ENCODE results near the gene GASK1B.

GASK1B gene

DNA sequence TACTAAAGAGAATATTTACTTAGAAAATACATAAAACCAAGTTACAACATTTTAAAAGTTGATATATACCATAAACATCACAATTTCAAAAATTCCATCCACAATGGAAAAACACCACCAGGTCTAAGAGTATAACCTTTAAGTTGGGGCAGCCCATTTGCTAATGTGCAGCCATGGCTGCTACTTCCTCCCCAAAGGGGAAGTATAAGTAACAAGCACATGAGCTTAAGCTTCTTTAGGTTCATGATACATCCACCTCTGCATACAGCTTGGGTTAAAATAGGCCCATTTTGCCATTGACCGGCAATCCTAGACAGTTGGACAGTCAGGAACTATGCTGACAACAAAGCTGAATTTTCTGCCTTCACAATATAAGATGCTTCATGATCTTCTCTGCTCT, 16.6 kb upstream of the GASK1B start:
- DNase-seq (ENCODE audit: extremely low read depth in 1 of 2, low read depth in 1 of 2): no peak

DNA sequence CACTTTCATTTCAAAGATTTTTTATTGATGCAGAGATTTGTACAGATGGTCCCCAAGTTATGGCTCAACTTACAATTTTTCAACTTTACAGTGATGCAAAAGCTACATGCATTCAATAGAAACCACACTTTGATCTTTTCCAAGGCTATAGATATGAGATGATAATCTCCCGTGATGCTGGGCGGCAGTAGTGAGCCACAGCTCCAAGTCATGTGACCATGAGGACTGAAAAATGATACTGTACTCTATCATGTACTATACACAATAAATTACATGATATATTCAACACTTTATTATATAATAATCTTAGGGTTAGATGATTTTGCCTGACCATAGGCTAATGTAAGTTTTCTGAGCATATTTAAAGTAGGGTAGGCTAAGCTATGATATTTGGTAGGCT, 14.0 kb upstream of the GASK1B start:
- DNase-seq (ENCODE audit: extremely low read depth in 1 of 2, low read depth in 1 of 2): no peak

DNA sequence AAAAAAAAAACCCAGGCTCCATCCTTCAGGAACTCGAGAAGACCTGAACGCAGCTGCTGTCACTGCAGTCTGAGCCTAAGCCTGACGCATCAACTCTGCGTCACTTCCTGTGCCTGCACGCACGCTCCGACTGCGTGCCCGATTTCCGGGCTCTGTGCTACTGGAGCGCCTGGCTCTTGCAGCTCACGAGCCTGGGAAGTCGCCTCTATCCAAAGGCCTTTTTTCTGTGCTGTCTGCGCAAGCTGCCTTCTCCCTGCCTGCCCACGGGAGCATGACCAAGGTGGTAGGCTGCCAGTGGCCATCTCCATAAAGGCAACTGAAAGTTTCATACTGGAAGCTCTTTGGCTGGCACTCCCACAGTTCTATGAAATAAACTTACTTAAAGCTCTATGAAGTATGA, 9.9 kb upstream of the GASK1B start:
- no peak for DNase-seq (ENCODE audit: extremely low read depth in 1 of 2, low read depth in 1 of 2)

DNA sequence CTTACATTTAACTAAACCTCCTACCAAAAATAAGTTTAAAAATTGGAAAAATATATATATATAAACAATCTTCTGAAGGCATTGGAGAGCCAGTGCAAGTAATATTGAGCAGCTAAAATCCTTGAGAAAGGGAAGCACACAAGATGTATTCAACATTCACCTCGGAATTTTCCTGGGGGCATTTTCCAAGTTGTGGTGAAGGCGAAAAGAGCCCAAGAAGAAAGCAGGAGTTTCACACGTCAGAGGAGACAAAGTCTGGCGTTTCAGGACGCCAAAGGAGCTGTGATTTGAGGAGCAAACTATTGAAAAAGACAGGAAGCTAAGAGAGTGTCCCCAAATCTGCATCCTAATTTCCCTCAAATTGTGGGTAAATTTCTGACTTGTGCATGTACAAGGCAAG, 9.1 kb upstream of the GASK1B start:
- DNase-seq (ENCODE audit: extremely low read depth in 1 of 2, low read depth in 1 of 2): no peak

- DNase-seq (ENCODE audit: extremely low read depth in 1 of 2, low read depth in 1 of 2): no peak
Measured at GRCh38 chr4:158179465-158179864, 6.6 kb upstream of the GASK1B start.

DNA sequence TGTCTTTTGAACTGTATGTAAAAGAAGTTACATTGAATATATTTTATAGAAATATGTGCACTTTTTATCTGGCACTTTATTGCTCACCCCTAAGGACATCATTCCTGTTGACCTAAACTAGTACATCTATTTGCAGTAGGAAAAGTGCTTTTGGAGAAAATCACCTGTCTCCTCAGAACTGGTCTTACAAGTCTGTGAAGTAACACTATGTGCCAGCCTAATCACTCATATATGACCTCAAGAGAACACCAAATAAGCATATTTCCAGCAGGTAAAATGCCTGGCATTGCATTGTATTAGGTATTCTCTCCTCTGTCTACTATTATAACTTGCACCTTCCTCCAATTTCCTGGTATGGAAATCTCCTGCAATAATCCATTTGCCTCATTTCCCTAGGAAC, 4.0 kb upstream of the GASK1B start:
- no peak for DNase-seq (ENCODE audit: extremely low read depth in 1 of 2, low read depth in 1 of 2)

- DNase-seq (ENCODE audit: extremely low read depth in 1 of 2, low read depth in 1 of 2): no peak
Measured at GRCh38 chr4:158176108-158176507, 3.3 kb upstream of the GASK1B start.

DNA sequence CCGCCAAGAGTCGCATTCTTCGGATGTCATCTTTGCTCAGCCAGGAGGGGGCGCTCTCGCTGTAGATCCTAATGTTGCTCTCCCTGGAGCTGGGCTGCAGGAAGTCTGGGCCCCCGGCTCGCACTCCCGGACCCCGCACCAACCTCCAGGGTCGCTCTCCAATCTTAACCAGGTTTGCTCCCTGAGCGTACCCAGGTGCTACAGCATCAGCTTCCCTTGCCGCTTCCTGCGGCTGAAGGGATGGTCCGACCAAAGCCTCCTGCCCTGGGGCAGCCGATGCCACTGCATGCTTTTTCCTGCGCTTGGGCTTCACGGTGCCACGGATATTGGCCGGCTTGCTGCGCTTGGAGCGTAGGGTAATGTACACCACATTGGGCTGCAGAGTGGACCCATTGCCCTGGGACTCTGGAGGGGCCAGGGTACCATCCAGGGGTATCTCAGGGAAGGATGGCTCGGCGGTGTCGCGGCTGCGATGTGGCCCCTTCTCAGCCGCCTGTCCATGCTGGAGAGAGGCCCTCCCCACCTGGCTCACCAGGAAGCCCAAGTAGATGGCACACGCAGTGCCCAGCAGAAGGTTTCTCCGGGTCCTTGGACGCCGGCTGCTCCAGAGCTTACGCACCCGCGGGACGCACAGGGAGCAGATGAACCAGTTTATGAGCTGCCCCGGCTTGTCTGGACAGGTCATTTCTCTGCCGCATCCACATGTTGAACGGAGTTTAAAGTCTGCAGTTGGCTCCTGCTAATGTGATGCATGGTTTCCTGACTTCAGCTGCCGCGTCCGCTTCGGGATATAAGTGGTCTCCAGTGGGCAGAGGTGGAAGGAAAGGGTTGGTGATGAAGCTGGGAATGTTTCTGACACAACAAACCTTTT, 1.9 kb downstream of the GASK1B start:
- DNase-seq (ENCODE audit: extremely low read depth in 1 of 2, low read depth in 1 of 2): no peak

DNA sequence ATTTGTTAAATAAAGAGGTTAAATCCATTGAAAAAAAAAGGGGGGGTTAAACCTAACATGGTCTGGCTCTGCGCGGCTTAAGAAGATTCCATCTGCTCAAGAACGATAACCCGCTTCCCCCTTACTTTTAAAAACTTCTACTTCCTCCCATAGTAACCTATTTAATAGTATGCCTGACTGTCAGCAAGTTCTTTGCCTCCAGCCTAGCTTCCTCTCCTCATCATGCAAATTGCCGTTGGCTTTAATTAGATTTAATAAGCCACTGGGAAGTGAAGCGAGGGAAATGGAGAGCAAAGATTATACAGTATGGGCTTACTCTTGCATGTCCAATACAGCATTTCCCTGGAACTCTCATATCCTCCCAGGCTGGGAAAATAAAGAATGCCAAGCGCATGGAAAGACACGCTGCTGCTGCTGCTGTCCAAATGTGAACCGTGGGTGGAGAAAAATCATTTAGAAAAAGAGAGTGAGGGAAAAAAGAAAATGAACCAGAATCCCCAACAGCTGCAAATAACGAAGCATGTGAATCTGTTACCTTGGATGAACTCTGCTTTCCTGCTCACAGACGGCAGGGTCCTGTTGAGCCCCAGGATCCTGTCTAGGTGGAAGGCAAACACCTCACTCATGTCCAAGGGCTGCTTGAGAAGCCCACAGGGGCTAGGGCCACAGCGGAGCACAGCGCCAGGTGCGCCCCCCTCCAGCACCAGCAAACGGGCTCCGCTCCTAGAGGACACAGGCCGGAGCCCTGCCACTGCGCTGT, 2.7 kb downstream of the GASK1B start:
- no peak for DNase-seq (ENCODE audit: extremely low read depth in 1 of 2, low read depth in 1 of 2)

- DNase-seq (ENCODE audit: extremely low read depth in 1 of 2, low read depth in 1 of 2): no peak
Measured at GRCh38 chr4:158169506-158169905, 3.3 kb downstream of the GASK1B start.

DNA sequence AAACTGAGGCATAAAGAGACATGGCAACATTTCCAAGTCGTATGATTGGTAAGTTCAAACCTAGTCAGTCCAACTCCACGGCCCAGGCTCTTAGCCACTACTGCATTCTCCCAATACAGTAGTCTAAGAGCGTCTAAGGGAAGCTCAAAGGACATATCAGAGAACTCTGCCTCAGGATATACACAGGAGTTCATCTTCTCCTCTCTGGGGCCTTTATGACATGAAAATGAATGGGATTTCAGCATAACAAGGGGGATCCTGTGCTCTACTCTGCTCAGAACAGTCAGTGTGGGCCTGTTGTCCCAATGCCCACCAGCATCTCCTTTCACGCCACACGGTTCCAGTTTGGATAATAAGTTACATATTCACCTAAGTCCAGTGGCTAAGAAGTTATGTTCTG, 4.2 kb downstream of the GASK1B start:
- DNase-seq (ENCODE audit: extremely low read depth in 1 of 2, low read depth in 1 of 2): no peak

GRCh38 chr4:158166701-158167100, 6.1 kb downstream of the GASK1B start:
- no peak for DNase-seq (ENCODE audit: extremely low read depth in 1 of 2, low read depth in 1 of 2)

- DNase-seq (ENCODE audit: extremely low read depth in 1 of 2, low read depth in 1 of 2): no peak
Measured at GRCh38 chr4:158164768-158165213, 8.0 kb downstream of the GASK1B start.

DNA sequence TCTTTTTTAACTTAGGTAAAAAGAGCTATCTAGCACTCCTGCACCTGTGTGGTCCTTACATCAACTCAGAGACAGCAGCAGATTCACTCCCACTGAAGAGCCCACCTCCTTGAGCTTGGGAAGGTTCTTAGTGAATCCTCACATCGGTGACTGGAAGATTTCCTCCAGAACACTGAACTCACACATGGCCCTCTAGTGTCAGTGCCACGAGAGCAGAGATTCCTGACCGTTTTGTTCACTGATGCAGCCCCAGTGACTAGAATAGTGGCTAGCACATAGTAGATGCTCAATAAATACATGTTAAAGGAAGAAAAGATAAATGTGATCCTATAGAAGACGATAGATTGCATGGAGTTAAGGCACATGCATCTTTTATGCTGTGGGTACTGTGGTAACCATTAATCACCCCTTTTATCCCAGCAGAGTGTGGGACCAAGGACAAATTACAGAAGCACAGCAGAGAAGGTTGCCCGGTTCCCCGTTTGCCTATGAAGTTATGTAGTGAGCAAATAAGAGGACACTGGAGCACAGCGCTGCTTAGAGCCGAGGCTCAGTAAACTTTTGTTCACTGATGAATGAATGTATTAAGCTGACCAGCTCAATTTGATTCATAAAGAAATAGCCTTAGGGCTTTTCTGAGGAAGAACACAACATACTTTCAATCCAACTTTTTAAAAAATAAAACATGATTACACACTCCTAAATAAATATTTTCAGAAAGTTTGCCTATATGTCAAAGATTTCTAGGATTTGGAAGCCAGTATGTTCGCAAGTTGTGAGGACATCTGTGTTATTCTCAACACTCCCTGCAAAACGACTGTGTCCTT, 8.7 kb downstream of the GASK1B start:
- no peak for DNase-seq (ENCODE audit: extremely low read depth in 1 of 2, low read depth in 1 of 2)

DNA sequence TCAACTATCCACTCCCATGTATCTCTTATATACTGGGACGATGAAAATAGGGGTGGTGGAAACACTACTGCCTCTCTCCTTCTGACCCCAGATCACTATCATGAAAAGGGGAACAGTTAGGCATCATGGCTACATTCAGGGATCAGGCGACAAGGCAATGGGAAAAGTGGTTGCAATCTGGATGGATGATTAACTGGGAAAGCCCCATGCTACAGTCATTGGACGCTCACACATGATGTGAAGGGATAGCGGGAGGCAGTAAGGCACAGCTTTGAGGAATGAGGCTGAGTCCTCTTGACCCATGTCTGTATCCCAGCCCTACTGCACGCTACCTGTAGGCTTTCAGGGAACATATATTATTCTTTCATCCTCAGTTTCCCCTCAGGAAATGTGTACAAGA, 10.2 kb downstream of the GASK1B start:
- no peak for DNase-seq (ENCODE audit: extremely low read depth in 1 of 2, low read depth in 1 of 2)

DNA sequence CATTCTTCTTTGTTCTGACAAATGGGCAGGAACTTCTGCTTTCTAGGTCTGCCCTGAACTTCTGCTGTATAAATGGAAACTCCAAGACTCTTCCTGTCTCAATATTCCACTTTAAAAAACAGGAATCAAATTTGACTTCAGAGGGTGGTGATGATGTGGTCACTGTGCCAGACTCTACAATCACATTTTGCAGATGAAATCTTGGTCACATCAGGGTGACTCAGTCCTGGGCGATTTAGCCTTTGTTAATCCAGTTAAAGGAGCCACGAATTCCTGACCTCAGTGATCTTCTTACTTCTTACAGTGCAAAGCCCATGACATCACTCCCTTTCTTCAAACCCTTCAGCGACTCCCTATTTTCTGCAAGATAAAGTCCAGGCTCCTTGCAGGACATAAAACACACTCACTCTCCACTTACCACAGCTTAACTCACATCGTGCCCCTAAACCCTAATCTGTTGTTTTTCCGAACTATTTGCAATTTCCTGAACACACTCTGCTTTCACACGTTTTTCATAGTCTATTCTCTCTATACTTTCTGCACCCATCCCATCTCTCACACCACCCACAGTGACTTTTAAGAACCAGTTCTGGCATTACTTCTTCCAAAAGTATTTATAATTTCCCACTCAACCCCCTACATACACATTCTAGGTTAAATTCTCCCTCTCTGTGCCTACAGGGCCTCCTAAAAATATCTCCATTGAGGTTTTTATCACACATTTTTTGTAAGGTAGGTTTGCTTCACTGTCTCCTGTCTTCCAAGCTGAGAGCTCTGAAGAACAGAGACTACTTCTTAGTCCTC, 11.1 kb downstream of the GASK1B start:
- DNase-seq (ENCODE audit: extremely low read depth in 1 of 2, low read depth in 1 of 2): no peak

DNA sequence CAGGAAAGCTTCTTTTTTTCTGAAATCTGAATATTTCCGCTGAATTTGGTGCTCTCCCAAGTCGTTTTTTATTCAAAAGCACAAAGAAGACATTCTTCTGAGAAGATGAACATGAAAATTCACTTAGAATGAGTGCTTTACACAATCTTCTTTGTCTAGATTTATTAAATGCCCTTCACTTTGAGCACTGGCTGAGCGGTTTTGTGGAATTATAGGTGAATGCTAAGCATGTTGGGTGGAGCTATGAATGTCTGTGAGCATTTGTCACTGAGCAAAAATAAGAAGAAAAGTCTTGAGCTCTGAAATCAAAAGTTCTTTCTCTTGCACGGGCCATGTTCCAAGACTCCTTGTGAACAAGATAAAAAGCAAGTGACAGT, 13.1 kb downstream of the GASK1B start:
- no peak for DNase-seq (ENCODE audit: extremely low read depth in 1 of 2, low read depth in 1 of 2)

GRCh38 chr4:158159054-158159717, 13.6 kb downstream of the GASK1B start:
- no peak for DNase-seq (ENCODE audit: extremely low read depth in 1 of 2, low read depth in 1 of 2)

DNA sequence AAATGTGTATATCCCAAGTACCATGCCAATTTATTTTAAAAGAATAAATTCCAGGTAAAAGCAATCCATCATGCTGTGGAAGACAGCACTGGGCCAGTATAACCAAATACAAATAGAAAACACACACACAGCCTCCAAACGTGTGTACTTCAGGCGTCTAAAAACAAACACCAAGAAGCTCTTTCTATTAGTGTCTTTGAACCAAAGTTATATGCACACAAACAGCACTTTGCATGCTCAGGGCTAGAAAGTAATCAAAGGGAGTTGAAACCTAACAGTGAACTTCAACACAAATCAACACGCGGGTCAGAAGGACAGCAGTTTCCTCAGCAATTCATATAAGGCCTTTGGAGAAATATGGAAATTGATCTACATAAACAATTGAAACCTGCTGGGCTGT, 15.4 kb downstream of the GASK1B start:
- DNase-seq (ENCODE audit: extremely low read depth in 1 of 2, low read depth in 1 of 2): no peak

Data from activated CD8-positive, alpha-beta memory T cell treated with anti-CD3 and anti-CD28 coated beads for 1 hour (primary cell).